ENCODE results near the gene POLR3F.

DNA sequence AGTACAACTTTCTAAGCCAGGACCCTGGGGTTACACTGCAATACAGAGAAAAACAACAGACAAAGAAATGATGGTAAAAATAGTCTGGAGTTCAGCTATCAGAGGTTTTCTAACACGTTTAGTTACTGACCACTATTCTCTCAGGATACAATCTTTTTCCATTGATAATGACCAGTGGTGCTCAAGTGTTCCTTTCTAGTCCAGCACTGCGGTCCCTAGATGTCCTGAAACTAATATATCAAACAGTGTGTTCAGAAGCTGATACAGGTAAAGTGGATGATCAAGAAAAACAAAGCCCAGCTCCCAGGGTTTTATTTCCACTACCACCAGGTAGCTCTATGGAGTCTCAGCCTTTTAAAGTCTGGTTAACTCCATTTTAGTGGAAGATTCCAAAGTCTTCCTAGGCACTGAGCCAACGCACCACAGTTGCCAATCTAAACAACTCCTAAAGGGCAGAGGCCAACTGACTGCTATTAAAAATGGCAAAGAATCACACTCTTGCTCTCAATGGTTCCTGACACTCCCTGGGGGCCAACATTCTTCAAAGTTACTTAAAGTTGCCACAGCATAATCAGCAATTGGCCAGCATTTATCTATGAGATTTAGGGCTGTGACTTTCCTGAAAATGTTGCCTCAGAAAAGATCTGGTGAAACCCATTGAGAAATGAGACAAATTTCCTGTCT, 38.6 kb upstream of the POLR3F start:
- TF ChIP-seq EP300 (IDR thresholded peaks at IDR 0.05) (no peak), POLR2A (IDR thresholded peaks at IDR 0.05) (no peak)
- TF ChIP-seq, protein P1, sequence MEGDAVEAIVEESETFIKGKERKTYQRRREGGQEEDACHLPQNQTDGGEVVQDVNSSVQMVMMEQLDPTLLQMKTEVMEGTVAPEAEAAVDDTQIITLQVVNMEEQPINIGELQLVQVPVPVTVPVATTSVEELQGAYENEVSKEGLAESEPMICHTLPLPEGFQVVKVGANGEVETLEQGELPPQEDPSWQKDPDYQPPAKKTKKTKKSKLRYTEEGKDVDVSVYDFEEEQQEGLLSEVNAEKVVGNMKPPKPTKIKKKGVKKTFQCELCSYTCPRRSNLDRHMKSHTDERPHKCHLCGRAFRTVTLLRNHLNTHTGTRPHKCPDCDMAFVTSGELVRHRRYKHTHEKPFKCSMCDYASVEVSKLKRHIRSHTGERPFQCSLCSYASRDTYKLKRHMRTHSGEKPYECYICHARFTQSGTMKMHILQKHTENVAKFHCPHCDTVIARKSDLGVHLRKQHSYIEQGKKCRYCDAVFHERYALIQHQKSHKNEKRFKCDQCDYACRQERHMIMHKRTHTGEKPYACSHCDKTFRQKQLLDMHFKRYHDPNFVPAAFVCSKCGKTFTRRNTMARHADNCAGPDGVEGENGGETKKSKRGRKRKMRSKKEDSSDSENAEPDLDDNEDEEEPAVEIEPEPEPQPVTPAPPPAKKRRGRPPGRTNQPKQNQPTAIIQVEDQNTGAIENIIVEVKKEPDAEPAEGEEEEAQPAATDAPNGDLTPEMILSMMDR (IDR thresholded peaks at IDR 0.05) = no peak
